OCI-LY3 (cell line): ENCODE results near the gene TNFRSF4.

Experiments
- EZH2phosphoT487 ChIP-seq: fragments of 200-600 bp; shearing (Covaris generic); IDR thresholded peaks from 2 replicates; pipeline ENCODE4 v1.6.1; 2018; ENCODE audit warnings: antibody characterized with exemption, mixed run types, low read depth
- TF ChIP-seq, protein P1 (sequence below): fragments of 200-600, 300-600 bp; sonication (generic); IDR thresholded peaks from 2 replicates; pipeline ENCODE4 v1.5.1; 2014; ENCODE audit warnings: antibody characterized with exemption, low read length, low read depth

DNA sequence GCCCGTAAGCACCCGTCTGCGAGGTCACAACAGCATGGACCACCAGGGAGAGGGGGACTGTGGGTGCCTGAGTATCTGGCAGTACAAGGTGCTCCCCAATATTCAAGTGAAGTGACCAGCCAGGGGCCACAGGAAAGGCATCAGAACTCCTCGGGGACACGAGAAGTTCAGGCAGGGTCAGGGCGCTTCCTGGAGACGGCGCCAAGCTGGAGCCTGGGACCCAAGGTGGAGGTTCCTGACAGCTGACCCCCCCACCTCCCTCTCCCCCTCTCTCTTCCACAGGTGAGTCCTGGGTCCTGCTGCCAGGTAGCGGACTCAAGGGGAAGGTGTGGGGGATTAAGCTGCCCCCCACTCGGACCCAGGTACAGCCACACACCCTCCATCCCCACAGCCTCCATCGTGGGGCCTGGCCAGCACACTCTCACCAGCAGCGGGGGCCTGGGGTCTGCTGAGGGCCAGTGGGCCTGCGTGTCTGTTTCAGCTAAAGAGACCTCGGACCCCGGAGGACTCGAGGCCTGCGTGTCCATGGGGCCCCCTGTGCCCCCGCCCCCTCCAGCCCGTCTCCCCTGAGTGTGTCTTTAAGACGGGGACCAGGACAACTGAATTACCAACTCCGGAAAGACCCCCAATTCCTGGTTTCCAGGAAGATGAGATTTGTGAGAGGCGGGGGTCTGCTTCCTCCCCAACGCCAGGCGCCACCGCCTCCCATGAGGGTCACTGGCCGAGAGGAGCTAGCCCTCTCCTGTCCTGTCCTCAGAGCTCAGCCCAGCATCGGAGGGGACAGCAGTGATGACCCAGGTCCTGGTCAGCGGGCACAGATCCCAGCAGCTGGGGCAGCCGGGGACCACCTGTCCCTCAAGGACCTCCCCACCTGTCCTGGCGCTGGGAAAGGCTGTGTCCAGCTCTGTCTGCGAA is 13.7 kb downstream of the TNFRSF4 start:
- TF ChIP-seq, protein P1, sequence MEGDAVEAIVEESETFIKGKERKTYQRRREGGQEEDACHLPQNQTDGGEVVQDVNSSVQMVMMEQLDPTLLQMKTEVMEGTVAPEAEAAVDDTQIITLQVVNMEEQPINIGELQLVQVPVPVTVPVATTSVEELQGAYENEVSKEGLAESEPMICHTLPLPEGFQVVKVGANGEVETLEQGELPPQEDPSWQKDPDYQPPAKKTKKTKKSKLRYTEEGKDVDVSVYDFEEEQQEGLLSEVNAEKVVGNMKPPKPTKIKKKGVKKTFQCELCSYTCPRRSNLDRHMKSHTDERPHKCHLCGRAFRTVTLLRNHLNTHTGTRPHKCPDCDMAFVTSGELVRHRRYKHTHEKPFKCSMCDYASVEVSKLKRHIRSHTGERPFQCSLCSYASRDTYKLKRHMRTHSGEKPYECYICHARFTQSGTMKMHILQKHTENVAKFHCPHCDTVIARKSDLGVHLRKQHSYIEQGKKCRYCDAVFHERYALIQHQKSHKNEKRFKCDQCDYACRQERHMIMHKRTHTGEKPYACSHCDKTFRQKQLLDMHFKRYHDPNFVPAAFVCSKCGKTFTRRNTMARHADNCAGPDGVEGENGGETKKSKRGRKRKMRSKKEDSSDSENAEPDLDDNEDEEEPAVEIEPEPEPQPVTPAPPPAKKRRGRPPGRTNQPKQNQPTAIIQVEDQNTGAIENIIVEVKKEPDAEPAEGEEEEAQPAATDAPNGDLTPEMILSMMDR, result no peak
- TF ChIP-seq EZH2phosphoT487, result no peak
